Right lobe of liver (tissue), 4 donors: Measurements from ENCODE around the gene TRIP12.

Source experiments
- POLR2A ChIP-seq: fragments of 450-650 bp; IDR thresholded peaks from one replicate; pipeline ENCODE4 v1.6.1; 2017; ENCODE audit warnings: antibody characterized with exemption, mild to moderate bottlenecking
- TF ChIP-seq, protein P1 (sequence below), 4 donors: fragments of 200-600 bp in 3 of 4; fragments of 450-650 bp in 1 of 4; IDR thresholded peaks; one replicate each; pipeline versions ENCODE4 v1.5.1 to v1.8.0; 2016 to 2022; ENCODE audit warnings: antibody characterized with exemption in 4 of 4, mild to moderate bottlenecking in 2 of 4
- donor health status: DM: no; HTN: no; CAD: no.
- donor health status: DM: no; HTN: no; CAD: no.
- donor health status: DM: no; HTN: yes; CAD: no.

DNA sequence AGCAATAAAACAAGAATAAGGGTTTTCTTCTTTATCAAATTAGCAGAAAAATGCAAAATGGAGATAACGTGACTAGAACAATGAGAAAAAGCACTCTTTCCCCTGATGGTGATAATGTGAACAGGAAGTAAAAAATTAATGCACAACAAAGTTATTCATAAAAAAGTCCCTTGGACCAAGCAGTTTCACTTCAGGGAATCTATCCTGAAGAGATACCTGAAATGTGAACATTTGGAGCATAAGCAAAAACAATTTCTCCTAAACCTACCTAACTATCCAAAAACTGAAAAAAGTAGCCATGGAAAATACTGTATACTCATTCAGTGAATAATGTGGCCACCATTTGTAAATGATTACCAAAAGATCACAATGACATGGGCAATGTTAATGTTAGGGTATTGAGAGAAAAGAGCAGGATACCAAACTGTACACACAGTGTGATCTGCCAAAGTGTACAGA is 48.7 kb downstream of the TRIP12 start:
- TF ChIP-seq, protein P1, sequence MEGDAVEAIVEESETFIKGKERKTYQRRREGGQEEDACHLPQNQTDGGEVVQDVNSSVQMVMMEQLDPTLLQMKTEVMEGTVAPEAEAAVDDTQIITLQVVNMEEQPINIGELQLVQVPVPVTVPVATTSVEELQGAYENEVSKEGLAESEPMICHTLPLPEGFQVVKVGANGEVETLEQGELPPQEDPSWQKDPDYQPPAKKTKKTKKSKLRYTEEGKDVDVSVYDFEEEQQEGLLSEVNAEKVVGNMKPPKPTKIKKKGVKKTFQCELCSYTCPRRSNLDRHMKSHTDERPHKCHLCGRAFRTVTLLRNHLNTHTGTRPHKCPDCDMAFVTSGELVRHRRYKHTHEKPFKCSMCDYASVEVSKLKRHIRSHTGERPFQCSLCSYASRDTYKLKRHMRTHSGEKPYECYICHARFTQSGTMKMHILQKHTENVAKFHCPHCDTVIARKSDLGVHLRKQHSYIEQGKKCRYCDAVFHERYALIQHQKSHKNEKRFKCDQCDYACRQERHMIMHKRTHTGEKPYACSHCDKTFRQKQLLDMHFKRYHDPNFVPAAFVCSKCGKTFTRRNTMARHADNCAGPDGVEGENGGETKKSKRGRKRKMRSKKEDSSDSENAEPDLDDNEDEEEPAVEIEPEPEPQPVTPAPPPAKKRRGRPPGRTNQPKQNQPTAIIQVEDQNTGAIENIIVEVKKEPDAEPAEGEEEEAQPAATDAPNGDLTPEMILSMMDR (IDR thresholded peaks at IDR 0.05): no peak
- no peak for TF ChIP-seq POLR2A
